Lower leg skin (tissue), 3 donors: ENCODE results near the gene EGR1.

Experiments
- POLR2A ChIP-seq, 2 donors: fragments of 450-650 bp; IDR thresholded peaks; one replicate each; pipeline ENCODE4 v1.6.1; 2016 to 2017; ENCODE audit warnings: antibody characterized with exemption in 2 of 2, mild to moderate bottlenecking in 1 of 2, moderate library complexity in 1 of 2
- TF ChIP-seq, protein P1 (sequence below), 3 donors: fragments of 450-650 bp; IDR thresholded peaks; one replicate each; pipeline ENCODE4 v1.5.1; 2016; ENCODE audit warnings: antibody characterized with exemption in 3 of 3, mild to moderate bottlenecking in 3 of 3, moderate library complexity in 2 of 3

DNA sequence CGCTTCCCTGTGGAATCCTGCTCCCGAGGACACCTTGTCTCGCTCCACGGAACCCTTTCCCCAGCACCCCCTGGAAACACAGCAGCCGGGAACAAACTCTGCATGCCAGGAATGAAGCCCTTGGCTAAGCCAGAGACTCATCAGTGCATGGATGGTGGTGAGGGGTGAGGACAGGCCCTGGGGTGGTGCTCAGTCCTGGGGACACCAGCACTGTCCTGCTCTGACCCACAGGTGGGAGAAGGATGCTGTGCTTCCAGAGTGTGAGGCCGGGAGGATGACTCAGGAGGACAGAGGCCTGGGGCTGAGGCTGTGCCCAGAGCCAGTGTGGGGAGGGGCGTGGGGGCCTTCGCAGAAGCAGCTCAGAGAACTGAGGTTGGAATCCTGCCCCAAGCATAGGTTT, 11.2 kb upstream of the EGR1 start:
- no peak for TF ChIP-seq POLR2A (IDR thresholded peaks at IDR 0.05)
- TF ChIP-seq, protein P1, sequence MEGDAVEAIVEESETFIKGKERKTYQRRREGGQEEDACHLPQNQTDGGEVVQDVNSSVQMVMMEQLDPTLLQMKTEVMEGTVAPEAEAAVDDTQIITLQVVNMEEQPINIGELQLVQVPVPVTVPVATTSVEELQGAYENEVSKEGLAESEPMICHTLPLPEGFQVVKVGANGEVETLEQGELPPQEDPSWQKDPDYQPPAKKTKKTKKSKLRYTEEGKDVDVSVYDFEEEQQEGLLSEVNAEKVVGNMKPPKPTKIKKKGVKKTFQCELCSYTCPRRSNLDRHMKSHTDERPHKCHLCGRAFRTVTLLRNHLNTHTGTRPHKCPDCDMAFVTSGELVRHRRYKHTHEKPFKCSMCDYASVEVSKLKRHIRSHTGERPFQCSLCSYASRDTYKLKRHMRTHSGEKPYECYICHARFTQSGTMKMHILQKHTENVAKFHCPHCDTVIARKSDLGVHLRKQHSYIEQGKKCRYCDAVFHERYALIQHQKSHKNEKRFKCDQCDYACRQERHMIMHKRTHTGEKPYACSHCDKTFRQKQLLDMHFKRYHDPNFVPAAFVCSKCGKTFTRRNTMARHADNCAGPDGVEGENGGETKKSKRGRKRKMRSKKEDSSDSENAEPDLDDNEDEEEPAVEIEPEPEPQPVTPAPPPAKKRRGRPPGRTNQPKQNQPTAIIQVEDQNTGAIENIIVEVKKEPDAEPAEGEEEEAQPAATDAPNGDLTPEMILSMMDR (IDR thresholded peaks at IDR 0.05), result no peak
